Left renal cortex interstitium (tissue), 4 donors: ENCODE data around the gene COL13A1. TPM values are rescaled to one million over a fixed set of nuclear protein-coding genes. Genes with fewer than 3 reads are reported as not detected.
A peak's percentile ranks its signal among the peaks of the same experiment; 100 is the strongest.

Source experiments
- DNase-seq, 4 donors: peaks; one replicate each; pipeline ENCODE4 v3.0.0-alpha.2; 2013; ENCODE audit warnings: low read depth in 4 of 4, low spot score in 2 of 4, missing footprints in 1 of 4
- polyA plus RNA-seq, 4 donors: library from polyadenylated mRNA; unstranded; fragments of 120-200 nt; gene quantifications; one replicate each; pipeline ENCODE4 v1.2.1, GENCODE V29; 2013; ENCODE audit not compliant: insufficient read length in 4 of 4

Gene COL13A1
- polyA plus RNA-seq, 4 donors, result 18.1 to 34.7 (median 25.6) TPM

DNA sequence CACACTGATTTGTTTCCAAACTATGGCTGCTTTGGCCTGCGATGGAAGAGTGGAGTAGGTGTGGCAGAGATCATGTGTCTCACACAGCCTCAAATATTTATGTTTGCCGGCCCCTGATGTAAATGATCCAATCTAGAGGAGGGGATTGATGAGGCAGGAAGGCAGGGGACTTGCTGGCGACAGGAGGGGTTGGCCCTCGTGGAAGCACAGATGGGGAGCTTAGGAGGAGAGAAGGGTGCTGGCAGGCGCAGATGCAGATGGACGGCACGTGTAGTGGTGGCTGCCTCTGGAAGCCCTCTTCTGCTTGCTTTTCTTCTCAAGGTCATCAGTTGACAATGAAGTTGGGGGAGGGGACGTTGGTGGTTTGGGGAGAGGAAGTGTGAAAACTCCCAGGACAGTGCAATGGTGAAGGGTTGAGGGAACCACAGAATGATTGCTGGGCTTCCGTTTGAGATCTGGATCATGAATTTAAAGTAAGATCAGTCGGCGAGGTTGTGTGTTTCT, 15.4 kb downstream of the COL13A1 start:
- no peak for DNase-seq

DNA sequence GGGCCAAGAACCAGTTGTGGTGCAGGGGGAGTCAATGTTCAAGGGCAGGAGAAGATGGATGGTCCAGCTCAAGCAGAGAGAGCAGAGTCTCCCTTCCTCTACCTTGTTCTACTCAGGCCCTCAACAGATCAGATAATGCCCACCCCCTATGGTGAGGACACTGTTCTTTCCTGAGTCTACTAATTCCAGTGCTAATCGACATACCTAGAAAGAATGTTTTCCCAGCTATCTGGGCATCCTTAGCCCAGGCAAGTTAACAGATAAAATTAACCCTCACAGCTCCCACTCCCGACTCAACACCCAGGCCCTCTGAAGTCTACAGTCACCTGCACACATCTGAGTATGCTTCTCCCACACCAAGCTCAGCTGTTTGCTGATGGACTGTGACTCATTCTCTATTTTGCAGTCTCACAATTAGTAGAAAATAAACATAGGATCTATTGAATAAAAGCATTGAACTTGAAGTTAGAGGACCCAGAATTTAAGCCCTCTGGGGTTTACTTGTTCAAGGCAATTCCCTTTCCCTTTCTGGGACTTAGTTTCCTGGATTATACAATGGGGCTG, 17.1 kb downstream of the COL13A1 start:
- no peak for DNase-seq

DNA sequence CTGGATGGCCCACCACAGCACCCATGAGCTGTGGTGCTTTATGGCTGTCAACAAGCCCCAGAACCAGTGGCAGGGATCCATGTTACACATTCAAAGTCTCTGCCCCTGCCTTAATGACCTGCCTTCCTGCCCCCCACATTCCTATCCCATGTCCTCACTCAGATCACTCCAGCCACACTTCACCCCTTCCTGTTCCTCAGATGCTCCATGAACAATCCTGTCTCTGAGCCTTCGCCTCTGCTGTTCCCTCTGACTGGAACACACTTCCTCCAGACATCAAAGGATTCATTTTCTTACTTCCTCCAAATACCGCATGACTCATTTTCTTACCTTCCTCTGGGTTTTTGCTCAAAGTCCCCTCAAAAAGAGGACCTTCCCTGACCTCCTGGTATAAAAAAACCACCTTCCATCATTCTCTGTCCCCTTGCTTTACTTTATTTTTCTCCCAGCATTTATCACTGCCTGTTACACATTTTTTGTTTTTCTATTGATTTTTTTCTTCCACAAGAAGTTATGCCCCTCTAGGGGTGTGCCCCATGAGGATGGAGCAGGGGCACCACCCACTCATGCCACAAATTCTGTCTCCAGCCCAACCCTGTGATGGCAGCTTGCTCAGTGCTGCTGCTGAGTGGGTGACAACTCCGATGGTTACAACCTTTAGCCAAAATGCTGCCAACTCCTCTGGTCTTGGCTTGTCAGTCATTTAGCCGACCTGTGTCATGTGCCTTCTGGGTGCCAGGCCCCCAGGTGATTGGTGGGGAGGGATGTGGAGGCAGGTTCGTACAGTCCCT, 18.2 kb downstream of the COL13A1 start:
- no peak for DNase-seq

DNA sequence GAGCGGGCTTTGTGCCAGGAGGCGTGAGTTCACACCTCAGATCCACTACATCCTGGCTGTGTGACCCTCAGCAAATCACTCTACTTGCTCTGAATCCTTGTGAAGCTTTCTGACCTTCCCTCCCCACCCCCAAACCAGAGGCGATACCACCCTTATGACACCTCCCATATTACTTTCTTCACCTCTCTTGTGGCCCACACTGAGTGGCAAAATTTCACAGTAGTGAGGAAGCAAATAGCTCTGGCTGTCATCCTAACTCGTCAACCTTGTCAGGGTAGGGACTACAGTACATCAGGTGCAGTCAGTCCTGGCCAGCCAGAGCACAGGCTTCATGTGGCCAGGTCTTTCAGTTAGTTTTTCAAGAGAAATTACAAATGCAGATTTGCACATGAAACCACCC, 19.1 kb downstream of the COL13A1 start:
- DNase-seq, result no peak

DNA sequence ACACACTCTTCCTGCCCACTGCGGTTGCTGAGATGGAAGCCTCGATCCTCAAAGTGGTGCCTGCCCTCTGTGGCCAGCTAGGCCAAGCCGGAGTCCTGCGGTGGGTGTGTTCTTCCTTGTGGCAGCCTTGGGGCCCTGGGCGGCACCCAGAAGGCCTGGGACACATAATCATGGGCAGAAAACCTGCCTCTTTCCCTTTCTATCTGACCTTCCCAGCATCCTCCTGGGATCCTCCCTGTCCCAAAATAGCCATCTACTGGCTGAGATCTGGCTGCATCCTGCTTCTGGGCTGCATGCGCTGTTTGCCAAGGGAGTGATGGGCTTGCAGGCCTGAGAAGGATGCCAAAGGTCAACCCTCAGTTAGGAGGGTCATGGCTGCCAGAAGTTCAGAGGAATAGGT, 23.9 kb downstream of the COL13A1 start:
- DNase-seq, result no peak

DNA sequence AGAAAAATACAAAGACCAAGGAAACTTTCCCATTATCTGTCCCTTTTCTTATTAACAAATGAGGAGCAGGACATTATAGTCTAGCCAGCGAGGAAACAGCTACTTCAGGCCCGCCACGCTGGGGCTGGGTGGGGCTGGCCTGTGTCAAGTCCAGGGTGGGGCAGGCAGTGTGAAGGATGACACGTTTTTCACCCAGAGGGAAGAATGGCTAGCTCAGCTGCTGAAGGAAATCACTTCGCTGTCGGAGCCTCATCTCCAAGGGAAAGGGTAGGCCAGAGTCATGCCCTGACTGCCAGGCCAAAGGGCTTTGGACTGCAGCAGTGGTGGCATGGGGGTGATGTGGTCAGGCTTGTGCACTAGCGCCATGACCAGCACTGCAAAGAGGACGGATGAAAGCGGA, 24.4 kb downstream of the COL13A1 start:
- no peak for DNase-seq

DNA sequence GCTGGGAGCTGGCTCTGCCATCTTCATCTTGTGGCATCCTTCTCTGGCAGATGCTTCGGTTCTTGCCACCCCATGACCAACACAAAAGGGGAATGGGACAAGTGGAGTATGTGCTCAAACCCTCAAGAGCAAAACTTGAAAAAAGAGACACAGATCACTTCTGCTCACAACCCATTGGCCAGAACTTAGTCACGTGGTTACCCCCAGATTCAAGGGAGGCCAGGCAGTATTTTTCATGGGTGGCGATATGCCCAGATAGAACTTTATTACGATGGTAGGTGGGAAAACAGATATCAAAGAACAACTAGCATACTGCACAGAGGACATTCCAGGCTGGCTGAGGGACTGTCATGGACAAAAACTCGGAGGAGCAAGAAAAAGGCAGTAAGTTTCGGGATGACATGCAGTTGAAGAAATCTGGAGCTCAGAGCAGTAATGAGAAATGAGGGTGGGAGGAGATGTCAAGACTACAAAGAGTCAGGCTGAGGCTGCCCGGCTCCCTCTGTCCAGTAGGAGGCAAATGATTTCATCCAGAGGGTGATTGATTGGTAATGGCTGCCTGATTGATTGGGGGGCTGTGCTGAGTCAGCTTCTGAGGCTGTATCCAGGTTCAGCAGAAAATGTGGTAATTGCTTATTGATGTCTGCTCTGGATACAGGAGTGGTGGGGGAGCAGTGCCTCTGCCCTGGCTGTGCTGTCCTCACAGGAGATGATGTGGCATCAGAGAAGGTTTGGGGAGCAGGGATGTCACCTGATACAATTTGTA, 25.3 kb downstream of the COL13A1 start:
- DNase-seq, result no peak

DNA sequence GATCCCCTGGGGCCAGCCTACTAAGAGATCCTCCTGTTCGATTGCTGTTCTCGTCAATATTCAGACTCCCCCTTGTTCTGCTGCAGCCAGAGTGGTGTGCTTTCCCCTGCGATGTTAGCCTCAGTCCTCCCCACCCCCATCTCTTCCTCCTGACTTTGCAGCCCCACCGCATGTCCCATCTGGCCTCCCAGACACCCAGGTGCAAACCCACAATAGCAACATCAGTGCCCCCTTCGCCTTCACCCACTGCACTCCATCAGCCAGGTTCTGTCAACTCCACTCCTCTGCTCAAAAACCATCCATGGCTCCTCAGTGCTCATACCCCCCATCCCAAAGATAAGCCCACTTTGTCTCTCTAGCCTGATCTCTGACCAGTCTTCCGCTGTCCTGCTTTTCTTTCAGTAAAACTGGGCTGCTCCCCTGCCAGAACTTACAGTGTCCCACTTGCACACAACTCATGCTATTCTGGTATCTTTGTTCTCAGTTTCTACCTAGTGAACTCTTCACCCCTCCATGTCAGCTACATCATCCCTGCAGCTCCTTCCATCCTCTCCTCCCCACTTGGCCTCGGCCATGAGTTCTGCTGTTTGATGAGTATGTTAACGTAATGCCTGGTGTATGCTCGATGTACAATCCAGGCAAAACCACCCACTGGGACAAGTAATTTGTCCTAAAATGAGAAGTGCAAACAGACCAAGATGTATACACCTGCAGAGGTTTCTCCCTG, 26.6 kb downstream of the COL13A1 start:
- DNase-seq, result no peak

DNA sequence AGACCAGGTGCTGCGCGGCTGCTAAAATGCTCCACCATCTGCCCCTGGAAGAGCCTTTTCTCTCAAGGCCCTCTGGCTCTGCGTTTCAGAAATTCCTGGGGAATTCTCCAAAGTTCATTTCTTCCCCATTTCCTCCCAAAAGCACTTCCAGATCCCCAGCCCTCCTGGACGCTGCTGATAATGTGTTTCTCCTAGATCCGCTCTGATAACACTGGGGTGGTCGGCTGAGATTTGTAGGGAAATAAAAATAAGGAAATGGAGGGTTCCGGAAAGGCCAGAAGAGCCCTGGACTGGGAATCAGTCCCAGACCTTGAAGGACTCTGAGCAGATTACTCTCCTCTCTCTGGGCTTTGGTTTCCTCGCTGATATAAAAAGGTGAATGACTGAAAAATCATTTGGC, 28.1 kb downstream of the COL13A1 start:
- DNase-seq, result no peak

DNA sequence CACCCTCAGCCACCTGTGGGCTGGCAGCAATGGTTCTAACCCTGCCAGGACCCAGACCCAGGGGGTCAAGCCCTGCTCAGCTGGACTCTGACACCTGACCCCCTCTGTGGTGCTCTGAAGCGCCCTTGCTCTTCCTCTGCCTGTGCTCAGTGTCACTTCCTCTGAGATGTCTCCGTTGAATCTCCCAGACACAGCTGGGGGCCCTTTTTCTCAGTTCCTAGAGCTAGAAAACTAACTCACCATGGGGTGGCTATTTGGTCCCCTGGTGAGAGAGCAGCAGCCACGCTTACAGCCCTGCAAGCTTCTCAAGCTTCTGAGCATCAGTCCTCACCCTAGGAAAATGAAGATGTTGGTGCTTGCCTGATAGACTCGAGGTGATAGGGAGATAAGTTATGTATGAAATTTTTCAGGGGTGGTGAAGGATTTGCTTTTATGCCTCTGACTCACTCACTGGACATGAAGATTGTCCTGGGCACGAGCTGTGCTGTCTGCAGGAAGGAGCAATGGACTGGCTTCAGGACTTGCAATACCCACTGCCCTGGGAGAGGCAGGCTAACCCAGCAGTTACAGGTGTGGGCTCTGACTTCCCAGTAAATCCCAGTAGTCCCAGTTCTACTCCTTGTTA, 29.6 kb downstream of the COL13A1 start:
- no peak for DNase-seq

DNA sequence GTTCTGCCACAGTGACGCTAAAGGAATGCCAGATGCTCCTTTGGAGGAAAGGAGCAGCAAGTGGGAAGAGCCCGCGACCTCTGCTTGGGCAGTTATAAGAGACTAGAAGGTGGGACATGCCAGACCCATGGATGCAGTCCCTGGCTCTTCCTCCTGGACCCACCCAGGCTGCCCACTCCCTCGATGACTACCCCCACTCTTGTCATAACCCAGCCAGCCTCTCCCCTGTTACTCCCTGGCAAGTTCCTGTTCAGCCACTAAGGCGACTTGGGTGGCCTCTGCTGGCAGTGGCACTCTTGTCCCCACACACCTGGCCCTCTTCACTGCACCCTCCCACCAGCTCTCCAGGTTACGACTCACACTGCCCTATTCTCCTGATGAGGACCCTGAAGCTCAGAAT, 33.5 kb downstream of the COL13A1 start:
- DNase-seq, result no peak

DNA sequence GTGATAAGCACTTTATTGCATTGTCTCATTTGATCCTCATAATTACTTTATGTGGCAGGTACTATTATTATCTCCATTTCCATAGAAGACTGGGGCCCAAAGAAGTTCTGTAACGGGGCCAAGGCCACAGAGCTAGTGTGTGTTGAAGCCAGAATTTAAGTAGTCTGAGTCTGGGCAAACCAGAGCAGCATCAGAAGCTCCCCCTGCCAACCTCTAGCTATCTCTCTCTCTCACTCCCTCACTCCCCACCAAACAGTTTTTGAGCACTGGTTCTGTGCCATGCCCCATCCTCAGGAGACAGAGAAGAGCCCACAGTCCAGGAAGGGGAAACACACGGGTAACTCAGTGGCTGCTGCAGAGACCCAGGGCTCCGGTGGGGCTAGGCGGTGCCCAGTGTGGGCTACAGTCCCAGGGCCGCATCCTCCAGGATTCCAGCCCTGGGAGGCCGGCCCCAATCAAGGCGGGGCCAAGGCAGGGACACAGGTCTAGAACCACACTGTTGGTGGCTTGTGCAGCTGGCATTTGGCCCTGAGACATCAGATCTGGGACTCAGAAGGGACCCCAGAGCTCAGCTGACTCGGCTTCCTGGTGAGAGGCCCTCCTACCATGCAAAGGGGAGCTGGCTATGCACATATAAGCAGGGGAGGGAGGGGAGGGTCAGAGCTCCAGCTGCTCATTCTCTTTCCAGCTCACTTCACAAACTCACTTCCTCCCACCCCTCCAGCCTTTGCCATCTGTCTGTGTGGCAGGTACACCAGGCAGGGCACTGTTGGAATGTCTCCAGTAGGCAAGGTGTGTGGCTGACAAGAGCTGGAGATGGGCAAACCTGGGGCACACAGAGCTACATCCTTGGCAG, 34.4 kb downstream of the COL13A1 start:
- DNase-seq, result peak in 2 of 4 donors; percentile 58 to 74

DNA sequence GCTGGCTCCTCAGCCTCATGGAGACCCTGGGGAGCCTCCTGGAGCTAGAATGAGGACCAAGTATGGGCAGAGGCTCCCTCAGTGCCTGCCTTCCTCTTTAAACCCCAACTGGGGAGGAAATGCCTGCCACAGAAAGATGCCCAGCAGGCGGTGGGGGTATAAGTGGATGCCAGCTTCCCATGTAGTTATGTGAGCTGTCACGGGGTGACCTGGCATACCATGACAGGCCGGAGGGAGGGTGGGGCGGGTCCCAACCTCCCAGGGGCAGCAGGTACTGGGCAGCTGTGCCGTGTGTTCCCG, 35.0 kb downstream of the COL13A1 start:
- DNase-seq, result no peak

DNA sequence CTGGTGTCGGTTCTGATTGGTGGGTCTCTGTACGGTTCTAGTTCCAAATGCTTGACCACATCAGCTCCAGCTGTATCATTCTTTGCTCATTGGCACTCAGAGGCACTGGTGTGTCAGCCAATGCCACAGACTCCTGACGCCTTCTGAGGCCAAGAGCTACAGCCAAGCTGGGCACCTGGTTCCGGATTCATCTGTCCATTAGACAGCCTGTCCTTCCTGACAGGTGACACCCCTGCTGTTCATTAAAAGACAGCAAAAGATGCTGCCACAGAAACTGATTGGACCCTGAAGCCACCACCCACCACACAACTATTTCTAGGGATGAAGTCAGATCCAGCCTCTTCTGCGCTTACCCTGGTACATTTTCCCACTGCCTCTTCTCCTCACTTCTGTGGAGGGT, 35.6 kb downstream of the COL13A1 start:
- no peak for DNase-seq

DNA sequence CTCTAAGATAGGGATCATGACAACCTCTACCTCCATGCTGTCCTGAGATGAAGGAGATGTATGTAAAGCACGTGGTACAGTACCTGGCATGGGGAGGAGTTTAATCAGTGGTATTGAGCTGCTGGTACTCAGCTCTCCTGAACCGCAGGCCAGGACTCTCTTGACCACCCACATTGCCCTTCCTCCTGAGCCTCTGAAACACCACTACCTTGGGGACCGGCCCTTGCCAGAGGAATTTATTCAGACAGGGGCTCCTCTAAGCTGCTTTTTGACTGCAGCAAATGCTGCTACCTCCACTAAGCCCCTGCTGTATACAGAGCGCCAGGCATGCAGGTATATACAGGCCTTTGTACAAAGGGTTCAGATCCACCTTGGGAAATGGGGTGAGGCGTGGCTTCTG, 36.7 kb downstream of the COL13A1 start:
- DNase-seq, result no peak

DNA sequence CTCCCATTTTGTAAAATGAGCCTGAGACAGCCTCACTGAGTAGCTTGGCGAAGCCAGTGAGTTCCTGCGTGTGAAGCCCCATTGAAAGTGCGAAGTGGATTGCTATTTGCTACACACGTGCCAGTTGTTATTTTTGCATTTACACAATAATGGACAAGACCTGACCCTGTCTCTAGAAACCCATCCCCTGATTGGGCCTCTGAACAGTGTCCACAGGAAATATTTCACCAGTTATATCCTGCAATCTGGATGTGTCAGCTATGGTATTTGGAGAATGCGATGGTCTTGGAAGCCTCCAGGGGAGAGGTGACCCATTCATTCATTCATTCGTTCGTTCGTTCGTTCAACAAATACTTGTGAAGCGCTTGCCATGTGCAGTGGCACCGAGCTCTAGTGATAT, 37.1 kb downstream of the COL13A1 start:
- DNase-seq, result no peak

DNA sequence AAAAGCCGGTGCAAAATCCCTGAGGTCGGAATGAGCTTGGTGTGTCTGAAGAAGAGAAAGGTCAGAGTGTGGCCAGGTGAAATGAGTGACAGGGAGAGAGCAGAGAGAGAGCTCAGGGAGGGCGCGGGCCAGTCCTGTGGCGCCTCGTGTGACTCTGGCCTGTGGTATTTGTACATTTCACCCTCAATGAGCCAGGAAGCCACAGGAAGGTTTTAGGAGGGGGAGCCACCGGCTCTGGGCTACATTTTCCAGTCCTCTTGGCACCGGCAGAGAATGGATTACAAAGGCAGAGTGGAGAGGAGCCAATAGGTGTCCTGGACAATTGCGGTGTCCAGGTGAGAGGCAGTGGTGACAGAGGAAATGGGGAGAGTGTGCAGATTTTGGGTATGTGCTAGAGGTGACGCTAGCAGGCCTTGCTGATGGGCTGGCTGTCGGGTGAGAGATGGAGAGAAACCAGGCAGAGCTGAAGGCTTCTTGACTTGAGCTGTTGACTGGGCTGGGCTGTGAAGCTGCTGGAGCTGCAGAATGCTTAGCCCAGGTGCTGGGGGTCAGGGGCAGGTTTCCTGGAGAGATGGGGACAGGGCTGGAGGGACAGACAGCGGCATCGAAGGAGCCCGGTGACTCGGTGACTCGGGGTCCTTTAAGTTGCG, 38.1 kb downstream of the COL13A1 start:
- no peak for DNase-seq

DNA sequence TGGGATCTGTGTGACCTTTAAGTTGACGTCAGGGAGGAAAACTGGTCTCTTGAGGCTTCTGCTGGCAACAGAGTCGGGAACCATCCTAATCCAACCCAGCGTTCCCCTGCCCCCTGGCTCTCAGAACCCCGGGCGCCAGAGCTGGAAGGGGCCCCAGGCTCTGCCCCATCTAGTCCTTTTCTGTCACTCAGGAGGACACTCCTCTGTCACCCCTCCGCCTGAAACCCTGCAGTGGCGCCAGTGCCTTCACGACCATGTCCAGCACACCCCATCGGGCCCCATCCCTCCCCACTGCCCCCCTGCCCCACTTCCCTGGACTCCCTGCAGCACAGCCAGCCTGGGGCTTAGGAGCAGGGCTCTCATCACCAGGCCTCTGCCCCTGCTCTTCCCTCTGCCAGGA, 39.1 kb downstream of the COL13A1 start:
- no peak for DNase-seq

DNA sequence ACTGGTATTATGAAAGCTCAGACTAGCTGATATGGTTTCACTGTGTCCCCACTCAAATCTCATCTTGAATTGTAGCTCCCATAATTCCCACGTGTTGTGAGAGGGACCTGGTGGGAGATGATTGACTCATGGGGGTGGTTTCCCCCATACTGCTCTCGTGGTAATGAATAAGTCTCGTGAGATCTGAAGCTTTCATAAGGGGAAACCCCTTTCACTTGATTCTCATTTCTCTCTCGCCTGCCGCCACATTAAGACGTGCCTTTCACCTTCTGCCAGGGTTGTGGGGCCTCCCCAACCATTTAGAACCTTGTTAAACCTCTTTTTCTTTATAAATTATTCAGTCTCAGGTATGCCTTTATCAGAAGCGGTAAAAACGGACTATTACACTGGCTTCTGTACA, 40.3 kb downstream of the COL13A1 start:
- no peak for DNase-seq
